Measurements from ENCODE around the gene CLCN1. TPM values are rescaled to one million over a fixed set of nuclear protein-coding genes. Genes with fewer than 3 reads are reported as not detected.

Gene CLCN1
- polyA plus RNA-seq, 3 donors: 0.04 to 0.76 (median 0.11) TPM

DNA sequence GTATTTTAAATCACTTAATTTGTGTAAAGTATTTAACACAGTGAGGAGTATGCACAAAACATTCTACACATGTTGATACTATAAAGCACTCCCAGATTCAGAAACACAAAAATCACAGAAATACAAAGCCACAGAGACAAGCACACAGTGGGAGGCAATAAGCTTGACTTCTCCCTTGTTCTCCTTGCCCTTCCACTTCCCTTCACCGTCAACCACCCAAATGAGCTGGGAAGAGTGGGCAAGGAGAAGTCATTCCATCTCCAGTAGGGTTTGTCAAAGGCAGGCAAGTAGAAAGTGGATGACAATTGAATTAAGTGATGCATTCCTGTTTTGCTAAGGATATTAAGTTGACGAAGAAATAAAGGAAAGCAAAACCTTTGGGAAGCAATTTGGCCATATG, 35.3 kb upstream of the CLCN1 start:
- Histone ChIP-seq H3K9me3 (replicated peaks in 1 of 2; ENCODE audit: control insufficient read depth in 1 of 2, insufficient read depth in 1 of 2, low read length in 2 of 2) (no peaks in the 10 kb centered on the region), H3K4me1 (ENCODE audit: control insufficient read depth in 1 of 2, insufficient read depth in 2 of 2, low read length in 2 of 2) (peaks cover 0 to 19% of the 10 kb centered on the region in 2 donors)
- no CpG with 5 or more reads among the region's 2 CpGs for WGBS (ENCODE audit: insufficient coverage)

DNA sequence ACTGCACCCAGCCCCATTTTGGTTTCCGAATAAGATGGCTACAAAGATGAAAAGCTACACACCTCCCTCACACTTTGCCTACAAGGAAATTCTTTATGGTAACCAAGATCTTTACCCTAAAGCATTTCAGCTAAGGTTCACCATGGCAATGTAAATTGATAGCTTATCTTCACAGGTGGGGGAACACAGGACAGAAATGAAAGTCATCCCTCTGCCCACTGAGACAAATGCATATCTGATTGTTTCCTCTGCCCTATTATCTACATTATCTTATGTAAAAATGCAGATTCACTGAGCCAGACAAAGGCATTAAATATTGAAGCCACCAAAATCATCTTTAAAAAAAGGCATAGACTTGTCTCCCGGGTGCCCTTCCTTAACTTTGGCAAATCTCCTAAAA, 34.4 kb upstream of the CLCN1 start:
- no peak overlapping the region for H3K9ac ChIP-seq (ENCODE audit: insufficient read depth, low read length, poor library complexity, severe bottlenecking)
- TF ChIP-seq, protein P1, sequence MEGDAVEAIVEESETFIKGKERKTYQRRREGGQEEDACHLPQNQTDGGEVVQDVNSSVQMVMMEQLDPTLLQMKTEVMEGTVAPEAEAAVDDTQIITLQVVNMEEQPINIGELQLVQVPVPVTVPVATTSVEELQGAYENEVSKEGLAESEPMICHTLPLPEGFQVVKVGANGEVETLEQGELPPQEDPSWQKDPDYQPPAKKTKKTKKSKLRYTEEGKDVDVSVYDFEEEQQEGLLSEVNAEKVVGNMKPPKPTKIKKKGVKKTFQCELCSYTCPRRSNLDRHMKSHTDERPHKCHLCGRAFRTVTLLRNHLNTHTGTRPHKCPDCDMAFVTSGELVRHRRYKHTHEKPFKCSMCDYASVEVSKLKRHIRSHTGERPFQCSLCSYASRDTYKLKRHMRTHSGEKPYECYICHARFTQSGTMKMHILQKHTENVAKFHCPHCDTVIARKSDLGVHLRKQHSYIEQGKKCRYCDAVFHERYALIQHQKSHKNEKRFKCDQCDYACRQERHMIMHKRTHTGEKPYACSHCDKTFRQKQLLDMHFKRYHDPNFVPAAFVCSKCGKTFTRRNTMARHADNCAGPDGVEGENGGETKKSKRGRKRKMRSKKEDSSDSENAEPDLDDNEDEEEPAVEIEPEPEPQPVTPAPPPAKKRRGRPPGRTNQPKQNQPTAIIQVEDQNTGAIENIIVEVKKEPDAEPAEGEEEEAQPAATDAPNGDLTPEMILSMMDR (IDR thresholded peaks at IDR 0.05): no peak
- H3K4me1 ChIP-seq (ENCODE audit: control insufficient read depth in 1 of 2, insufficient read depth in 2 of 2, low read length in 2 of 2): peaks cover 0 to 19% of the 10 kb centered on the region in 2 donors
- no peaks in the 10 kb centered on the region for H3K27me3 ChIP-seq (ENCODE audit: control insufficient read depth in 2 of 2, insufficient read depth in 2 of 2, low read length in 2 of 2)
- Mint-ChIP-seq H3K27ac (peak overlapping the region in 1 of 7 donors; percentile 19), H3K9me3 (peaks cover 0 to 2% (median 0%) of the 10 kb centered on the region in 7 donors), H3K27me3 (ENCODE audit: low read depth in 3 of 3) (peaks cover 0 to 2% (median 1%) of the 10 kb centered on the region in 3 donors), H3K4me3 (no peak overlapping the region), H3K36me3 (no peaks in the 10 kb centered on the region), H3K4me1 (peaks cover 17% of the 10 kb centered on the region)
- H3K4me2 ChIP-seq (replicated peaks; ENCODE audit: extremely low read depth, low read length, poor library complexity, severe bottlenecking): no peak overlapping the region
- H2AFZ ChIP-seq (ENCODE audit: insufficient read depth, low read depth, low read length, poor library complexity, severe bottlenecking): no peak overlapping the region
- intact Hi-C loops (cut with micrococcal nuclease): loop anchor here in 1 of 2 donors (10.0 kb wide), 1 partner anchor 93 kb away; no protein-coding TSS in a partner anchor
- H3K9me3 ChIP-seq (replicated peaks in 1 of 2; ENCODE audit: control insufficient read depth in 1 of 2, insufficient read depth in 1 of 2, low read length in 2 of 2): no peaks in the 10 kb centered on the region
- DNase-seq: no peak
- H3K79me2 ChIP-seq (ENCODE audit: insufficient read depth, low read length): no peaks in the 10 kb centered on the region
- no peak overlapping the region for H3K27ac ChIP-seq (ENCODE audit: low read depth in 1 of 2, low read length in 2 of 2)
- no peaks in the 10 kb centered on the region for H3K36me3 ChIP-seq (replicated peaks in 1 of 2; ENCODE audit: control insufficient read depth in 1 of 2, insufficient read depth in 2 of 2, low read length in 2 of 2)
- H3K4me3 ChIP-seq (replicated peaks in 1 of 3; ENCODE audit: low read depth in 2 of 3, low read length in 3 of 3): no peak overlapping the region
- no peaks in the 10 kb centered on the region for H4K20me1 ChIP-seq (ENCODE audit: insufficient read depth, low read length)
- no CpG with 5 or more reads among the region's 2 CpGs for WGBS (ENCODE audit: insufficient coverage)

More for the DNA sequence above, 35.3 kb upstream of the CLCN1 start:
- H3K27ac ChIP-seq (ENCODE audit: low read depth in 1 of 2, low read length in 2 of 2): no peak overlapping the region
- TF ChIP-seq, protein P1 (IDR thresholded peaks at IDR 0.05): no peak
- Mint-ChIP-seq H3K27me3 (ENCODE audit: low read depth in 3 of 3) (peaks cover 0 to 3% (median 1%) of the 10 kb centered on the region in 3 donors), H3K4me1 (peaks cover 17% of the 10 kb centered on the region), H3K4me3 (no peak overlapping the region), H3K27ac (peak overlapping the region in 1 of 7 donors; percentile 37), H3K9me3 (peaks cover 0 to 2% (median 0%) of the 10 kb centered on the region in 7 donors), H3K36me3 (no peaks in the 10 kb centered on the region)
- intact Hi-C loops (cut with micrococcal nuclease): loop anchor here in 1 of 2 donors (10.0 kb wide), 1 partner anchor 94 kb away; no protein-coding TSS in a partner anchor
- no peaks in the 10 kb centered on the region for H4K20me1 ChIP-seq (ENCODE audit: insufficient read depth, low read length)
- H3K4me3 ChIP-seq (replicated peaks in 1 of 3; ENCODE audit: low read depth in 2 of 3, low read length in 3 of 3): no peak overlapping the region
- no peak overlapping the region for H3K9ac ChIP-seq (ENCODE audit: insufficient read depth, low read length, poor library complexity, severe bottlenecking)
- no peak for DNase-seq
- no peaks in the 10 kb centered on the region for H3K79me2 ChIP-seq (ENCODE audit: insufficient read depth, low read length)
- no peak overlapping the region for H3K4me2 ChIP-seq (replicated peaks; ENCODE audit: extremely low read depth, low read length, poor library complexity, severe bottlenecking)
- no peaks in the 10 kb centered on the region for H3K36me3 ChIP-seq (replicated peaks in 1 of 2; ENCODE audit: control insufficient read depth in 1 of 2, insufficient read depth in 2 of 2, low read length in 2 of 2)
- H3K27me3 ChIP-seq (ENCODE audit: control insufficient read depth in 2 of 2, insufficient read depth in 2 of 2, low read length in 2 of 2): no peaks in the 10 kb centered on the region
- H2AFZ ChIP-seq (ENCODE audit: insufficient read depth, low read depth, low read length, poor library complexity, severe bottlenecking): no peak overlapping the region
